Measurements from ENCODE around the gene MXRA8. TPM values are rescaled to one million over a fixed set of nuclear protein-coding genes. Genes with fewer than 3 reads are reported as not detected.
A peak's percentile ranks its signal among the peaks of the same experiment; 100 is the strongest.

Gene MXRA8
- polyA plus RNA-seq, 6 donors from 2014 or later: not detected

DNA sequence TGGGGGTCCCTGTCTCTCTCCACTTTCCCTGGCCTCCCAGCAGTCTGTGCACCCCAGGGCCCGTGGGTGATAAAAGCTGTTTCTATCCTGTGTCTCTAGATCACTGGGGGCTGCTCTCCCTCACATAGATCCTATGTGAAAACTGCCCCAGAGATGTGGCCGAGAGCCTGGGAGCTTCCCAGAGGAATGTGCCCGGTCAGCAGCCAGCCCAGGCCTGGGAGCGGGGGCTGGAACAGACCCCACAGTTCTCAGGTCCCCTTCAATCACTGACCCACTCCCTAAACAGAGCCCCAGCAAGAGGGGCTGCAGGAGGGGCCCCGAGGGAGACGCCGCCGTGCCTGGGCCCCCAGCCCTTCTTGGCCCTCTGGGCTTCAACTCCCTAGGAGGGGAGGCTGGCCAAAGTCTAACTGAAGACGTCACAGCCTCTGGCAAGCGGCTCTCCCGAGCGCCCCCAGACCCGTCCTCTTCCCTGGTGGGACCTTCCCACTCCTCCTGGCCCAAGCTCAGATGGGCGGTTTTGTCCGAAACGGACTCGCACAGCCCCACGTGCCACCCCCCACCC, 403 bp downstream of the MXRA8 start:
- no peak for ATAC-seq (ENCODE audit: low read depth in 2 of 2)
- Mint-ChIP-seq H3K36me3 (peaks cover 0 to 8% of the 10 kb centered on the region in 2 donors), H3K27ac (no peak overlapping the region), H3K27me3 (peaks cover 20 to 64% (median 45%) of the 10 kb centered on the region in 3 donors), H3K4me1 (peaks cover 10 to 23% (median 17%) of the 10 kb centered on the region in 3 donors), H3K4me3 (no peak overlapping the region), H3K9me3 (no peaks in the 10 kb centered on the region)
- DNase-seq: no peak

DNA sequence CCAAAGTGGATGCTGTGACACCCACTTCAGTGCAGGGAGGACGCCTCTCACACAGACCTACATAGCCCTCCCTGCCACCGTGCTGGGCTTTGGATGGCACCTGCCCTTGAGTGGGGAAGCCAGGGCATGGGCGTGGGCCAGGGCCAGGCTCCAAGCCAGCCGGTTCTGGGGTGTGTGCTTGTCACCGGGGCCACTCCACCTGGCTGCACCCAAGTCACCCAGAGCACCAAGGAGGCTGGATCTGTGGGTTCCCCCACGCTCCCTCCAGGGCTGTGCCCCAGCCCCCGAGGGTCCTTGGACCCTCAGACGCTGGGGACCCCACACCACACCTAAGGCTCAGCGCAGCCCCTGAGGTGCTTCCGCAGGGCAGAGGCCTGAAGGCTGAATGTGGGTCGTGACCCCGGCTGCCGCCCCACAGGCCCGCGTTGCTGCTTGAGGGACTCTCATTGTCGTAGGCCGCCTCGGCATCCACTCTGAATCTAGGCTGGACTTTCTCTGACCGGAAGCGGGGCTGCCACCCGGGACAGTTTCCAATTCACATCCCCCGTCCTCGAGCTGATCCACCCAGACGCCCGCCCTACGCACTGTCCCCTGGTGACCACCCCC, 1.5 kb downstream of the MXRA8 start:
- H3K27ac Mint-ChIP-seq: no peak overlapping the region

DNA sequence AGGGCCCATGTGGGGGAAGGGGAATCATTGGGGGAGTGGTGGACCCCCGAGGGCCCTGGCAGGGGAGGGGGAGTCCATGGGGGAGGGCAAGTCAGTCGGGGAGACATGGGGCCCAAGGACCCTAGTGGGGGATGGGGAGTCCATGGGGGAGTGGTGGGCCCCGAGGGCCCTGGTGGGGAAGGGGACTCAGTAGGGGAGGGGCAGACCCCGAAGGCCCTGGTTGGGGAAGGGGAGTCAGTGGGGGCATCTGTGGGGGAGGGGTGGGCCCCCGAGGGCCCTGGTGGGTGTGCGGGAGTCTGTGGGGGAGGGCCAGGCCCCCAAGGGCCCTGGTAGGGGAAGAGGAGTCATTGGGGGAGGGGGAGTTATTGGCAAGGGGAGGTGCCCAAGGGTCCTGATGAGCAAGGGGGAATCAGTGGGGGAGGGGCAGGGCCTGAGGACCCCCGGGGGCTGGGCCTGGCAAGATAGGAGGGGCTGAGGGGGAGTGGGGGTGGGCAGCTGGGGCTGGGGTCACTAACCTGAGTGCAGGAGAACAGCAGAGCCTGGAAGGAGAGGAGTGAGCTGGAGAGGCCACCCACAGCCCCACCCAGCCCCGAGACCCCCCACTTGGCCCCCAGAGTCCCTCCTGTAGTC, 2.1 kb downstream of the MXRA8 start:
- peaks cover 0 to 8% of the 10 kb centered on the region in 2 donors for H3K36me3 Mint-ChIP-seq
- peak overlapping the region in 1 of 8 donors; percentile 5 for H3K4me3 Mint-ChIP-seq
- peaks cover 22 to 66% (median 51%) of the 10 kb centered on the region in 3 donors for H3K27me3 Mint-ChIP-seq
- H3K27ac Mint-ChIP-seq: no peak overlapping the region
- DNase-seq (no peak), ATAC-seq (ENCODE audit: low read depth in 2 of 2) (no peak)
- peaks cover 20 to 36% (median 28%) of the 10 kb centered on the region in 3 donors for H3K4me1 Mint-ChIP-seq
- H3K9me3 Mint-ChIP-seq: no peaks in the 10 kb centered on the region

More for the DNA sequence above, 1.5 kb downstream of the MXRA8 start:
- Mint-ChIP-seq H3K4me1 (peaks cover 20 to 34% (median 27%) of the 10 kb centered on the region in 3 donors), H3K4me3 (no peak overlapping the region), H3K36me3 (peaks cover 0 to 8% of the 10 kb centered on the region in 2 donors), H3K27me3 (peaks cover 23 to 69% (median 52%) of the 10 kb centered on the region in 3 donors), H3K9me3 (no peaks in the 10 kb centered on the region)
- no peak for DNase-seq
- no peak for ATAC-seq (ENCODE audit: low read depth in 2 of 2)

DNA sequence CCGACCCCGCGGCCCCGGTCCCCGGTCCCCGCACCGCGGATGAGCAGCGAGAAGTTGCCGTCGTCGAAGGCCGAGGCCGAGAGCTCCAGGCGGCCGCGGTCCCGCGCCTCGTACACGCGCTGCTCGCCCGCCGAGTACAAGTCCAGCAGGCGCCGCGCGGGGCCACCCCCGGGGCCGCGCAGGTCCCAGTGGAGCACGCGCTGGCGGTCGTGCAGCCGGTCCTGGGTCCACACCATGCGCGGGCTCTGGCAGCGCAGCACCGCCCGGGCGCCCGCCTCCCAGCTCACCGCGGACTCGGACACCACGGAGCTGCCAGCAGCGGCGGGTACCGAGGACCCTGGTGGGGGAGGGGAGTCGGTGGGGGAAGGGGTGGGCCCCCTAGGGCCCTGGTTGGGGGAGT, 2.9 kb downstream of the MXRA8 start:
- DNase-seq (no peak), ATAC-seq (ENCODE audit: low read depth in 2 of 2) (no peak)
- H3K4me1 Mint-ChIP-seq: peaks cover 20 to 36% (median 23%) of the 10 kb centered on the region in 3 donors
- H3K36me3 Mint-ChIP-seq: no peaks in the 10 kb centered on the region
- H3K27me3 Mint-ChIP-seq: peaks cover 15 to 58% (median 42%) of the 10 kb centered on the region in 3 donors
- no peak overlapping the region for H3K27ac Mint-ChIP-seq
- H3K9me3 Mint-ChIP-seq: no peaks in the 10 kb centered on the region
- no peak overlapping the region for H3K4me3 Mint-ChIP-seq

DNA sequence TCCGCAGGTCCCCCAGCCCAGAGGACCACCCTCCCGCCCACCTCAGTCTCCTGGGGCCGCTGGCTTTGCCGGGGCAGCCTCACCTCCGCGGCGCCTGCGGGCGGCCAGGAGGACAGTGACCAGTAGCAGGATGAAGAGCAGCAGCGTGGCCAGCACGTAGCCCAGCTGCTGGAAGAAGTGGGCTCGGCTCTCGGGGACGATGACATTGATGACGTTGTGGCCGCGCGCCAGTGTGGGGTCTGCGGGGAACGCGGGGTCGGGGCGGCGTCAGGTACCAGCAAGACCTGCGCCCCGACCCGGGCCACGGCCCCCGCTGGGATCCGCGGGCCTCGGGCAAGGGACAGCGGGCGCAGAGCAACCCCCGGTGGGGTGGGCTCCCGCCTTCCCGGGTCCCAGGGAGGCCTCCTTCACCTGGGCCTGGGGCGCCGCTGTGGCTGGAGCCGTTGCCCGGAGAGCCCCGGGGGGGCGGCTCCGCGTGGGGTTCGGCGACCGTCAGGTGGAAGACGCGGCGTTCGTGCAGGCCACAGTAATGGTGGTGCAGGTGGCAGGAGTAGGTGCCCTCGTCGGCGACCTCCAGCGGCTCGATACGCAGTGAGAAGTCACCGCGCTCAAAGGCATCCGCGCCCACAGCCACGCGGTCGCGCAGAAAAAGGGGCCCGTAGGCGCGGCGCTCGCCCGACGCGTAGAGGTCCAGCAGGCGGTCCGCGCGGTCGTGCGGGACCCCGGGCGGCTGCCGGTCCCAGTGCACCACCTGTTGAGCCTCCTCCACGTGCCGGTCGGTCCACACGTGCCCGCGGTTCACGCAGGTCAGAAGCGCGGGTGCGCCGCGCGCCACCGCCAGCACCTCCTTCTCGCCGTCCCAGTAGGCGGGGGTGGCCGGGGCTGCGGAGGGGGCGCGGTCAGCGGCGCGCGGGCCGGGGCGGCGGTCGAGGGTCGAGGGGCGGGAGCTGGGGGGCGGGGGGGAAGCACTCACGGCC, 3.8 kb downstream of the MXRA8 start:
- Mint-ChIP-seq H3K4me1 (peaks cover 20 to 36% (median 23%) of the 10 kb centered on the region in 3 donors), H3K27me3 (peaks cover 15 to 53% (median 38%) of the 10 kb centered on the region in 3 donors), H3K27ac (peak overlapping the region in 1 of 6 donors; percentile 89), H3K4me3 (peak overlapping the region in 6 of 8 donors; percentile 5 to 66 (median 40)), H3K9me3 (no peaks in the 10 kb centered on the region), H3K36me3 (no peaks in the 10 kb centered on the region)
- DNase-seq: no peak
- ATAC-seq (ENCODE audit: low read depth in 2 of 2): peak in 1 of 2 donors; percentile 15

DNA sequence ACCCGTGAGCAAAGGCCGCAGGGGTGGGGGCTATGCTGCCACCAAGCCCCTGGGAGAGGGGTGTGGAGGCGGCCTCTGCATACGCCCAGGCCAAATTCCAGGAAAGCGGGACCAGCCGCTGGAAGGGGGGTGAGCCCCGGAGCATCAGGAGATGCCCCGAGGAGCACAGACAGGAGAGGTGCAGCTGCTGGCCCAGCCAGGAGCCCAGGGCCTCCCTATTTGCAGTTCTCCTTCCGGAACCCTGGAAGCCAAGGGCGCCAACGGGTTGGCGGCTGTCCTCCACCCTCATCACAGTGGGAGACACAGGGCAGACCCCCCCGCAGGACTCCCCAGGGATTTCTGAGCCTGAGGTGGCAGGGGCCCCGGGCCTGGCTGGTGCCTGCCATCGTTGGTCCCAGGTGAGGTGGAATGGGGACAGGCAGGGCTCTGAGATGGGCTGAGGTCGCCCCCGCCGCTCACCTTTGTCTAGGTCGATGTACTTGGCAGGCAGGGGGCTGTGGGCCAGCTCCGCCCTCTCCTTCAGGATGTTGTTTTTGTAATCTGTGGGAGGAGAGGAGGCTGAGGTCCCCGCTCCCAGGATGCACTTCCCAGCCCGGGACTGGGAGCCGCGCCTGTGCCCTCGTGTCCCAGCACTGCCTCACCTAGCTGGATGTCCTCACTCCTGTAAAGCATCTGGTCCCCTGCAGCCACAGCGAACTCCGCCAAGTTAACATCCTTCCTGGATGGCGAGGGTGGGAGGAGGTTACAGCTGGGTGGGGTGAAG, 4.8 kb downstream of the MXRA8 start:
- ATAC-seq (ENCODE audit: low read depth in 2 of 2) (no peak), DNase-seq (no peak)
- Mint-ChIP-seq H3K36me3 (no peaks in the 10 kb centered on the region), H3K4me1 (peaks cover 16 to 30% (median 19%) of the 10 kb centered on the region in 3 donors), H3K27me3 (peaks cover 8 to 43% (median 28%) of the 10 kb centered on the region in 3 donors), H3K9me3 (no peaks in the 10 kb centered on the region), H3K4me3 (peak overlapping the region in 6 of 8 donors; percentile 8 to 71 (median 28)), H3K27ac (peak overlapping the region in 2 of 6 donors; percentile 32 to 56)

DNA sequence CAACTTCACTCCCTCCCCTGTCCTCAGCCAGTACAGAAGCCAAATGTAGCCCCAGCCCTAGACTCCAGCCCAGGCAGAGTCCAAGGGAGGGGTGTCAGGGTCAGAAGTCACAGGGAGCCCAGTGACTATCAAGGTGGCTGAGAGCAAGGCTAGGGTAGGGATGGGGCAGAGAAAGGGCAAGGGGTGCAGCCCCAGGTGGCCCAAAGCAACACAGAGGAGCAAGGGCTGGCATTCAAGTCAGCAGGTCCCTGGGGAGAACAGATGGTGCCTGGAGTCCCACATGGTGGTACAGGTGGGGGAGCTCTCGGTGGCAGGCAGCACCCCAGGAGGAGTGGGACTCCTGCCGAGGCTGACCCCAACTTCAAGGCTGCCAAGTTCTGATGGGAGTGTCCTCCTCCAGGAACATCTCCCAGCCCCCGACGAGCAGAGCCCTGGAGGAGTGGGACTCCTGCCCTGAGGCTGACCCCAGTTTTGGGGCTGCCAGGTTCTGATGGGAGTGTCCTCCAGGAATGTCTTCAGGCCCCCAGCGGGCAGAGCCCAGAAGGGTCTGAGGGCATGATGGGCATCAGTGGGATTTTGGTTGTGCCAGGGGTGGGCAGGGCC, 5.5 kb downstream of the MXRA8 start:
- DNase-seq (peak; percentile 29), ATAC-seq (ENCODE audit: low read depth in 2 of 2) (peak in 1 of 2 donors; percentile 16)
- Mint-ChIP-seq H3K9me3 (no peaks in the 10 kb centered on the region), H3K27me3 (peaks cover 8 to 37% (median 21%) of the 10 kb centered on the region in 3 donors), H3K36me3 (no peaks in the 10 kb centered on the region), H3K27ac (peak overlapping the region in 1 of 6 donors; percentile 56), H3K4me3 (peak overlapping the region; percentile 22 to 87 (median 70)), H3K4me1 (peaks cover 18 to 36% (median 19%) of the 10 kb centered on the region in 3 donors)

DNA sequence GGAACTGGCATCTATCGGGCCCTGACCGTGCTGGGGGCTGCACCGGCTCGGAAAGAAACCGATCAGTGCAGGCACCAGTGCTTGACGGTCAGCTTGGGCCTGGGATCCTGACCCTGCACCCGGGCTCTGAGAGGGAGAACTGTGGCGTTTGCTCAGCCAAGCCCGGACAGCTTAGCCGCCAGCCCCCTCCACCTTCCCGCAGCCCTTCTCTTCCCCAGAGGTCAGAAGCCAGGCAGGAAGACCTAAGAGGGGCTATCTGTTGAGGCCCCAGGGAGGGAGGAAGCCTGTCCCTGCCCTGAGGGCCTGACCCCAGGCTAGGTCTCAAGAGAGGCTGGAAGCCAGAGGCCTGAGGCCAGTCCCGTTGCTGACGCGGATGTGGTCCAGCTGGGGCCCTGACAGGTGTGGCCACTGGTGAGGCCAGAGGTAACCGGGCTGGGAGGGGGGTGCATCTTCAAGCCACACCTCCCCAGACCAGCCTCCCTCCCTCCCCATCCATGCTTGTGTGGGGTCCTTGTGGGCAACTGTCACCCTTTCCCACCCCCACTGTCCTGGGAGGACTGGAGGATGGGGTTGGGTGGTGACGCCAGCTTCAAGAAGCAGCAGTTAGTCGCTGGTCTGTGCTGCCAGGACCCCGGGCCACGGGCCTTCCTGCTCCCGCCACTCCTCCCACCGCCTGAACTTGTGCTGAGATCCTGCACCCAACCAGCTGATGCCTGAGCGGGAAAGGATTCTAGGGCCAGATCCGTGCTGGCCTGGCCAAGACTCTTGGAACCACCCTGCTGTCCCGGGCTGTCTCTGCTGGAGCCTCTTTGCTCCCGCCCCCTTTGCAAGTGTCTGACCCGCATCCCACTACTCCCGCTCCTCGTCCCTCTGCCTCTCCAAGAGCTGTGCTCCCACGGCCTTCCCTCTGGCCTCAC, 6.6 kb downstream of the MXRA8 start:
- no peaks in the 10 kb centered on the region for H3K9me3 Mint-ChIP-seq
- H3K4me3 Mint-ChIP-seq: peak overlapping the region; percentile 65 to 87 (median 74)
- DNase-seq: no peak
- H3K36me3 Mint-ChIP-seq: no peaks in the 10 kb centered on the region
- peaks cover 20 to 41% (median 25%) of the 10 kb centered on the region in 3 donors for H3K4me1 Mint-ChIP-seq
- peaks cover 8 to 25% (median 11%) of the 10 kb centered on the region in 3 donors for H3K27me3 Mint-ChIP-seq
- no peak for ATAC-seq (ENCODE audit: low read depth in 2 of 2)
- peak overlapping the region in 5 of 6 donors; percentile 6 to 87 (median 78) for H3K27ac Mint-ChIP-seq

DNA sequence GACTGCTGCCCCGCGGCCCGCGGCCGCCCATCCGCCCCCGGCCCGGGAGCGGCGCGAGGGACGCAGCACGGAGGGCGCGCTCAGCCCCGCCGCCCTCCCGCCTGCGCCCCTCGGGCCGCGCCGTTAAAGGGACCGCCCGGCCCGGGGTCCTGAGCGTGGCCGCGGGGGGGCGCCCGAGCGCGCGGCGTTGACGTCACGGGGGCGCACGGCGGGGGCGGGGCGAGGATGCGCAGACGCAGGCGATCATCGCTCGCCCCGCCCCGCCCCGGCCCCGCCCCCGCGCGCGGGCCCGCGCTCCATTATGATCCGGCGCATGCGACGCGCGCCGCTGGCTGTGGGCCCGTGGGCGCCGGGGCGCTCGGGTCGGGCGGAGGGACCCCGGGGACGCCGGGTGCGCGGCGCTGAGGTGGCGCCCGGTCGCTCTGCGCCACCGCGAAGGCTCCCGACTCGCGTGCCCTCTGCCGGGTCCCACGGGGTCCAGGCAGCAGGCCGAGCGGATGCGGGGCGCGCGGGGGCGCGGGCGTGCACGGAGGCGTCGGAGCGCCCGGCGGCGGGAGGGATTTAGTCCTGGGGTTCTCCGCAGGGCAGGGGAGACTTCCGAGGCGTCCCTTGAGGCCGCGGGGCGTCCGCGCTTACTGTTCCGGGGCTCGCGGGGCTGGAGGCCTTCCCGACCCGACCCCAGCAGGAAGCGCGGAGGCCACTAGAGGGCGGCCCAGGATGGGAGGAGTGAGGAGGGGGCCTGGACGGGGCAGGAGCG, 8.9 kb downstream of the MXRA8 start, which contains the start of gene DVL1:
TSS of gene DVL1 (minus strand) at position 163 of the 757 bp plus-strand sequence. CDS start 353 bp downstream, outside the sequence.
- peak; percentile 77 for DNase-seq
- peak; percentile 79 to 83 for ATAC-seq (ENCODE audit: low read depth in 2 of 2)
- peaks cover 19 to 36% (median 27%) of the 10 kb centered on the region in 3 donors for H3K4me1 Mint-ChIP-seq
- H3K4me3 Mint-ChIP-seq: peak within 1 kb of the TSS; percentile 74 to 90 (median 78)
- no peaks in the 10 kb centered on the region for H3K9me3 Mint-ChIP-seq
- H3K27me3 Mint-ChIP-seq: peaks cover 8 to 25% (median 11%) of the 10 kb centered on the region in 3 donors
- peak within 1 kb of the TSS in 5 of 6 donors; percentile 32 to 78 (median 56) for H3K27ac Mint-ChIP-seq
- no peaks in the 10 kb centered on the region for H3K36me3 Mint-ChIP-seq

DNA sequence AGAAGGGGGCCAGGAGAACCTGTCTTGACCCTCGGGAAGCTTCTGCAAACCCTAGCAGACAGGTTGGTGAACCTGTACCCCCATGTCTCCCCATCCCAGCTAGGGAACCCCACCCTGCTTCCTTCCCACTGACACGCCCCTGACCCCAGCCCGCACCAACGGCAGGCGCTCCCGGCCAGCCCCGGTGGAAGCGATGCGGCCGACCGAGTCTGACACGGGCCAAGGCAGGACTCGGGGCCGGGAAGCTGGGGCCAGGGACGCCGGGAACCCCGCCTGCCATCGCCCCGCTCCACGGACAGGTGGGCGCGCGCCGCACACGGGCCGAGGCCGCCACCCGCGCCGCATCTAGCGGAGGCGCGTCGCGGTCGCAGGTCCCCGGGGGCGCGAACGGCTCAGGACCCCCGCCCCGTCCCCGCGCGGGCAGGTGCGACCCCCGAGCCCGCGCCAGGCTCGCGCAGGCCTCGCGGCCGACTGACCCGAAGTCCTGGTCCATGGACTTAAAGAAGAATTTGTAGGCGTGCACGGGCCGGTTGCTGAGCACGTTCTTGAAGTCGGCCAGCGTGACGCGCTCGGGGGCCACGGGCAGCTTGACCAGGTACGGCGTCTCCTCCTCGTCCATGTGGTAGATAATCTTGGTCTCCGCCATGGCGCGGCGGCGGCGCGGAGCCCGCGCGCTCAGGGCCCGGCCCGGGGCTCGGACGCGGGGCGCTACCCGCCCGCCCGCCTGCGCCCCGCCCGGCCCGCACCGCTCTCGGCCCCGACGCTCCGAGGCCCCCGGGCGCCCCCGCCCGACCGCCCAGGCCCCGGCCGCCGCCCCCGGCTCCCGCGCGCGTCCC, 9.7 kb downstream of the MXRA8 start:
- Mint-ChIP-seq H3K9me3 (no peaks in the 10 kb centered on the region), H3K27ac (peak overlapping the region in 5 of 6 donors; percentile 32 to 78 (median 56)), H3K27me3 (peaks cover 8 to 17% (median 11%) of the 10 kb centered on the region in 3 donors), H3K36me3 (no peaks in the 10 kb centered on the region), H3K4me3 (peak overlapping the region; percentile 74 to 90 (median 78)), H3K4me1 (peaks cover 16 to 30% (median 27%) of the 10 kb centered on the region in 3 donors)
- no peak for DNase-seq
- peak; percentile 36 to 42 for ATAC-seq (ENCODE audit: low read depth in 2 of 2)
